GM18519 (cell line): ENCODE results near the gene CDX1.

Source experiments
- ATAC-seq: cut with Tn5 transposase; IDR thresholded peaks from one replicate; pipeline ENCODE4 v1.9.1; 2021; ENCODE audit warnings: mild to moderate bottlenecking, moderate library complexity; ENCODE audit not compliant: unreplicated experiment, low FRiP score

CDX1 gene

DNA sequence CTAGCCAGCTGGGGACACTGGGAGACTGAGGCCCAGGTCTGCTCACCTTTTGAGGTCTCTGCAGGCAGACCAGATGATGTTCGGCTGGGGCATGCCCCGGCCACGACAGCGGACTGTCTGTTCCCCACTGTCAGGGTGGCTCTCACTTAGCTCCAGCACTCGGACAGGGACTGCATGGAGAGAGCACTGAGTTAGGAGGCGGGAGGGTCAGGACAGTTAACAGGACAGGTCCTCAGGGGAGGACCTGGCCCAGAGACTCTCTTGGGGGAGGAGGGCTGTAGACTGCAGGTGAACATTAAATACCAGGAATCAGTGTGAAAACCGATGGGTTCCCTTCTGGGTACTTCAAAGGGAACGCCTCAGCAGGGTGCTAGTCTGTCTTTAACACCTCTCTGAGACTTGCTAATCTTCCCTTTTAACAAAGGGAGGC is 36.1 kb upstream of the CDX1 start:
- no peak for ATAC-seq

GRCh38 chr5:150131461-150131860 is 35.1 kb upstream of the CDX1 start:
- ATAC-seq: no peak

- ATAC-seq: no peak
These were observed 34.4 kb upstream of the CDX1 start for GRCh38 chr5:150131978-150132694.

GRCh38 chr5:150132740-150133139 is 33.8 kb upstream of the CDX1 start:
- ATAC-seq: no peak

DNA sequence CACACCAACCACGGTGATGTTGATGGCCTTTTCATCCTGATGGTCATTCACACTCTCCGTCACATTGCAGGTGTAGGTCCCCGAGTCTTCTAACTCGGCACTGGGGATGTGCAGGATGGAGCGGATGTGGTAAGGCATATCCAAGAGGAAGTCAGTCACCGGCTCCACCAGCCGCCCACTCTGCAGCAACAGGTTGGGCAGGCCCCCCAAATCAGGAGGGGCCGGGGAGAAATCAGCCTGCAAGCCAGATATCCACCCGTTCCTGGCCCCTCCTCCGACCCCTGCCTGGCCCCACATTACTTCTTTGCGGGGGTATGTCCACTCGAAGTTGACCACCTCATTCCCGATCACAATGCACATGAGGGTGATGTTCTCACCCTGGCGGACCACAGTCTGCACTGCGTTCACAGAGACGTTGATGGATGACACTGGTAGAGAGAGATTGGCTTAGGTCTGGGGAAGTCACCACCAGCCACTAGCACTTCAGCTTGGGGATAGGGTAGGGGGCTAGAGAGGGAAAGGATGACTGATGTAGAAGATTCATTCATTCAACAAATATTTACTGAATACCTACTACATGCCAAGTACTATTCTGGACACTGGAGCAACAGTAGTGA is 32.9 kb upstream of the CDX1 start:
- ATAC-seq: no peak

GRCh38 chr5:150134198-150134588 is 32.4 kb upstream of the CDX1 start:
- ATAC-seq: no peak

DNA sequence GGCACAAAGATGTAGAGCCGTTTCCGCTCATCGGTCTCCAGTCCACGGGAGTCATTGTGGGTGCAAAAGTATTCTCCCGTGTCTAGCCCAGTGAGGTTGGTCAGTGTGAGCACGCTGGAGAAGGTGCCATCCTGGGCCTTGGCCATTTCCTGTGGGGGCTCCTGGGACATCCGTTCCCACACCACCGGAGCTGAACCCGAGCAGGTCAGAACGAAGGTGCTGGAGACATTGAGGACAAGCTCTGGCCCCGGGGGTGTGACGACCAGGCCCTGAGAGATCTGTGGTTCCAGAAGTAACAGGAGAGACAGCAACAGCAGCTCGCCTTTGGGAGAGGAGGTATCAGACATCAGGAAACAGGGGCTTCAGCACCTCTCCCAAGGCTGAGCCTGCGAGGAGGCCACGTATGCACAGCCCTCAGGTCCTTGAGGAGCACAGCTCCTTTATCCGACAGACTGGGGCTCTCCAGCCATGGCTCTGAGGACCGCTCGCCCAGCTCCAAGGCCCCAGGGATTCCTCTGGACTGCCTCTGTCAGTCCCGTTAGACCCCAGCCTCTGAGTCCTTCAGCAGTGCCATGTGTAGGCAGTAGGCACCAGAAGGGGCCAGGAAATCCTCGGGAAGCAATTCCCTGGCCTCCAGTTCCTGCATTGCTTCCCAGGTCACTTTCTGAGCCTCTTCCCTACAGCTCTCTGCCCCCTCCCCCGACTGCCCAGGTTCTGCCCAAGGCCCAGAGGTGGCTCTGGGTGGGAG is 30.8 kb upstream of the CDX1 start:
- no peak for ATAC-seq

DNA sequence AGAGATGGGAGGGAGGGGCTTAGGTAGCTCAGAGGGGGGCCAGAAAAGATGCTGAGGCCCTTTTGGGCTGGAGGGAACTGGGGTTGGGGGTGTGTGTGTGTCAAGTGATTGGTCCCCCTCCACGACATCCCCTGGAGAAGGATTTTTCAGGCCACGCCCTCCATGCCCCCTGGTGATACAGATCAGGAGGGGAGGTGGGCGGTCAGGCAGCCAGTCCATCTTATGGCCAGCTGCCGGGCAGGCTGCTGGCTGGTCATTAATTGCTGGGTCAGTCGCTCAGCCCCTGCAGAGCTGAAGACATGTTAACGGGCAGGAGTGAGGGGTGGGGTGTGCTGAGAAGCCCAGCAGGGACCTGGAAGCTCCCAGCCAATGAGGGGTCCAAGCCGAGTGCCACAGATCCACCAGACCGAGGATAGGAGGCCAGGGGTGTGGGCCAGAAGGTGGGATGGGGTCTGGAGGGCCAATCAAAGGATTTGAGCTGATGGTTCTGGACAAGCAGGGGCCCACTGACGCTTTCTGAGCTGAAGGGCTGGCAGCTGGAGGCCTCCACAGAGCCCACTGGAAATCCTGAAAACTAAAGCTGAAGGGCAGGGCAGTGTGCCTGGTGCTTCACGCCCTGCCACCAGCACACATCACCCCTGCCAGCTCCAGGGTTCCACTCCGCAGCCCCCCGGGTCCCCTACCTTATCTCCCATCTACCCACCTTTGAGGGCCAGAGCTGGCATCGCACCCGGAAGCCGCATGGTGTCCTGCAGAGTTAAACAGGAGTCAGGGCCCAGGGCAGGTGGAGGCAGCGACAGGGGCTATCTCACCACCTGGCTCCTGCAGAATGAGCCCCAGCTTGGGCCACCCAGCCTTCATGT is 30.0 kb upstream of the CDX1 start:
- no peak for ATAC-seq

- no peak for ATAC-seq
These were observed 29.2 kb upstream of the CDX1 start for GRCh38 chr5:150137168-150137957.

- ATAC-seq: no peak
These were observed 28.6 kb upstream of the CDX1 start for GRCh38 chr5:150137997-150138396.

DNA sequence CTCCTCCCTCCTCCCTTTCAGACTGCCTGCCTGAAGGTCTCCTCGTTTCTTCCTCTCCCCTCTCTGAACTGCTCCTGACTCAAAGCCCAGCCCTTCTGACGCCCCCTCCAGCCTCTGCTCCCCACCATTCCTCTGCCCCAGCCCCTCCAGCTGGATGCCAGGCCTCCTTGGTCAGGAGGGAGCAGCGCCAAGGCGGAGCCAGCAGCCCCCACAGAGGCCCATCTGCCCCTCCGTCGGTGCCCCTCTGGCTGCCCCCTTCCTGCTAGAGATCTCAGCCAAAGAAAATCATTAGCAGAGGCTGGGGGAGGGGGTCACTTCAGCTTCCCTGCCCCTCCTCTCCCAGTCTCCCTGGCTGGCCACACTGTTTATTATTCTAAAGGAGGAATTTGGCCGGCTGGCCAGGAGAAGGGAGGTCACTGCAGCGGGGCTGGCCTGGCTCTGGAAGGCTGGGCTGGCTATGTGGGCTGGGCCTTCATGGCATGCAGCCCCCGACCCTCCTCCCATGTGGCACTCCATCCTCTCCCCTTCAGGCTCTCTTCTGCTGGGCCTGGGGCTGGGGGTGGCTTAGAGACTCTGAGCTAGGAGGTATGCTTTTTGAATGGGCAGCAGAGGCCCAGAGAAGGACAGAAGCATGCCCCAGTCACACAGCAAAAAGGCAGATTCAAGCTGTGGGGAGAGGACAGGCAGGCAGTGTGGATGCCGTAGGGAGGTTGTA is 27.9 kb upstream of the CDX1 start:
- ATAC-seq: no peak

- no peak for ATAC-seq
These were observed 27.2 kb upstream of the CDX1 start for GRCh38 chr5:150139334-150139733.

DNA sequence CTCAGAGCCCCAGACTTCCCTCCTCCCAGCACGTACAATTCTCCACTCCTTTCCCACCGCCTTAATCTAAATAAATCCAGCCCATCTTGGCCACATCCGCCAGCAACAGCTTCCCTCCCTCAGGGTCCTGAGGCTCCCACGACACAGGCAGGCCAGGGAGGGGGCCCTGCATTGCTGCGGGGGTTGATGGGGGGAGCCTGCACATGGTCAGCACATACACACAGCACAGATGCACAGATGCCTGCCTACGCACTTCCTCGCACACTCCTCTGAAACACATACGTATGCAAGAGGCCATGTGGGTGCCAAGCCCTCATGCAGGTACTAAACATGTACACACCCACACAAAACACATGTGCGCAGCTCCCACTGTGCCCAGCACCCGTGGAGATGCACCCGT is 25.7 kb upstream of the CDX1 start:
- ATAC-seq: no peak

GRCh38 chr5:150141544-150142184 is 24.9 kb upstream of the CDX1 start:
- no peak for ATAC-seq

- no peak for ATAC-seq
These were observed 24.2 kb upstream of the CDX1 start for GRCh38 chr5:150142185-150142958.

GRCh38 chr5:150142959-150143349 is 23.6 kb upstream of the CDX1 start:
- ATAC-seq: no peak

- no peak for ATAC-seq
These were observed 23.0 kb upstream of the CDX1 start for GRCh38 chr5:150143350-150144245.
